A549 (cell line): ENCODE results near the gene LDLRAP1. TPM values are rescaled to one million over a fixed set of nuclear protein-coding genes. Genes with fewer than 3 reads are reported as not detected.

Experiments
- ATAC-seq, 2 experiments: fragments of 200-7000 bp in 1 of 2; fragments of >200 bp in 1 of 2; cut with Nextera tagmentation in 1 of 2; cut with Tn5 transposase in 1 of 2; 3 replicates each; pipeline versions ENCODE4 v1.8.0 to v1.9.1; 2018 to 2020; ENCODE audit warnings: mild to moderate bottlenecking in 1 of 2, moderate library complexity in 1 of 2
- CTCF ChIA-PET: fragments of 300-600 bp; sonication (Branson Sonifier 250); formaldehyde crosslinking; extraction: SDS; loops from one replicate; lab custom pipeline; 2021; ENCODE audit warnings: antibody characterized with exemption, inconsistent platforms; lab: Yijun Ruan, JAX
- POLR2A ChIA-PET: fragments of 350-600 bp; formaldehyde crosslinking; extraction: SDS; loops from one replicate; lab custom pipeline; 2021; ENCODE audit warnings: antibody characterized with exemption, inconsistent platforms; lab: Yijun Ruan, JAX
- DNase-seq, 2 experiments: peaks; one replicate each; pipeline versions ENCODE4 v3.0.0 to v3.0.0-alpha.2; 2011 to 2016; ENCODE audit warnings: low read depth in 1 of 2, low spot score in 1 of 2
- FAIRE-seq: peaks from 2 replicates; lab custom pipeline; 2011; peaks lifted over from hg19 to GRCh38; lab: Jason Lieb, UNC
- H3K27ac ChIP-seq, 2 experiments: fragments of >200 bp; sonication (Bioruptor Twin); formaldehyde crosslinking; 3 replicates each; pipeline ENCODE4 v1.5.1; 2016 to 2017
- H3K4me1 ChIP-seq: fragments of >200 bp; sonication (Bioruptor Twin); formaldehyde crosslinking; 3 replicates; pipeline ENCODE4 v1.6.1; 2016
- H3K4me2 ChIP-seq: fragments of >200 bp; sonication (Bioruptor Twin); formaldehyde crosslinking; 3 replicates; pipeline ENCODE4 v1.6.1; 2016
- H3K4me3 ChIP-seq: fragments of >200 bp; sonication (Bioruptor Twin); formaldehyde crosslinking; 3 replicates; pipeline ENCODE4 v1.5.1; 2016
- H3K9me3 ChIP-seq: fragments of >200 bp; sonication (Bioruptor Twin); formaldehyde crosslinking; 3 replicates; pipeline ENCODE4 v1.6.1; 2016
- BHLHE40 ChIP-seq: IDR thresholded peaks from 2 replicates; pipeline ENCODE4 v1.6.1; 2012; ENCODE audit warnings: low read depth, low read length, inconsistent platforms
- CBX2 ChIP-seq: fragments of 200-600 bp; sonication (generic); IDR thresholded peaks from 2 replicates; pipeline ENCODE4 v1.6.1; 2016; ENCODE audit warnings: low read depth, mild to moderate bottlenecking, borderline replicate concordance
- CTCF ChIP-seq: fragments of >200 bp; sonication (Bioruptor Twin); formaldehyde crosslinking; IDR thresholded peaks from 3 replicates; pipeline ENCODE4 v1.5.1; 2016
- ELK1 ChIP-seq: fragments of 150-350 bp; IDR thresholded peaks from 2 replicates; pipeline ENCODE4 v1.6.1; 2014; ENCODE audit warnings: low read depth, mild to moderate bottlenecking, low read length
- EP300 ChIP-seq, 2 experiments: fragments of >200 bp; sonication (Bioruptor Twin); formaldehyde crosslinking; IDR thresholded peaks; 2 replicates in 1 of 2; 3 replicates in 1 of 2; pipeline ENCODE4 v1.6.1; 2016 to 2017
- ESRRA ChIP-seq: fragments of 150-350 bp; IDR thresholded peaks from 2 replicates; pipeline ENCODE4 v1.6.1; 2014; ENCODE audit warnings: mild to moderate bottlenecking, low read length, borderline replicate concordance
- FOSB ChIP-seq: fragments of 250-450 bp; sonication (Bioruptor Pico); IDR thresholded peaks from 2 replicates; pipeline ENCODE4 v1.5.0; 2020; ENCODE audit warnings: mild to moderate bottlenecking, moderate library complexity
- FOSL2 ChIP-seq, 2 experiments: fragments of 450-650 bp in 1 of 2; fragments of >200 bp in 1 of 2; sonication (Bioruptor Twin) in 1 of 2; formaldehyde crosslinking; IDR thresholded peaks; 2 replicates each; pipeline versions ENCODE4 v1.5.0 to v1.6.1; 2016 to 2020; ENCODE audit warnings: mild to moderate bottlenecking in 1 of 2, moderate library complexity in 1 of 2
- HES2 ChIP-seq: fragments of >200 bp; sonication (Bioruptor Twin); formaldehyde crosslinking; IDR thresholded peaks from 2 replicates; pipeline ENCODE4 v1.6.1; 2016
- HEYL ChIP-seq: fragments of 250-450 bp; sonication (Bioruptor Pico); IDR thresholded peaks from 2 replicates; pipeline ENCODE4 v1.8.0; 2021; ENCODE audit warnings: mild to moderate bottlenecking, moderate library complexity
- HMGXB4 ChIP-seq: fragments of 250-450 bp; sonication (Bioruptor Pico); IDR thresholded peaks from 2 replicates; pipeline ENCODE4 v1.5.0; 2021; ENCODE audit warnings: mild to moderate bottlenecking, moderate library complexity, borderline replicate concordance
- HOXA7 ChIP-seq: fragments of 250-450 bp; sonication (Bioruptor Pico); IDR thresholded peaks from 2 replicates; pipeline ENCODE4 v1.5.0; 2020; ENCODE audit warnings: mild to moderate bottlenecking, moderate library complexity
- JUNB ChIP-seq: fragments of >200 bp; sonication (Bioruptor Twin); formaldehyde crosslinking; IDR thresholded peaks from 2 replicates; pipeline ENCODE4 v1.6.1; 2016
- MAZ ChIP-seq: fragments of 150-350 bp; IDR thresholded peaks from 2 replicates; pipeline ENCODE4 v1.6.1; 2014; ENCODE audit warnings: antibody characterized with exemption, low read depth, low read length, borderline replicate concordance
- MYC ChIP-seq: IDR thresholded peaks from 2 replicates; pipeline ENCODE4 v1.6.1; 2012; ENCODE audit warnings: mild to moderate bottlenecking, inconsistent platforms, low read length, improper control_type of control experiment, borderline replicate concordance
- NPAS2 ChIP-seq: fragments of 250-450 bp; sonication (Bioruptor Pico); IDR thresholded peaks from 2 replicates; pipeline ENCODE4 v1.8.0; 2022; ENCODE audit warnings: mild to moderate bottlenecking, moderate library complexity, borderline replicate concordance
- PBX3 ChIP-seq: IDR thresholded peaks from 2 replicates; pipeline ENCODE4 v1.6.1; 2012
- REST ChIP-seq: fragments of 200-600 bp; sonication (generic); IDR thresholded peaks from 2 replicates; pipeline ENCODE4 v1.6.1; 2016; ENCODE audit warnings: antibody characterized with exemption, mild to moderate bottlenecking, moderate library complexity
- RFX5 ChIP-seq: fragments of 450-650 bp; IDR thresholded peaks from 2 replicates; pipeline ENCODE4 v1.7.1; 2014; ENCODE audit warnings: antibody characterized with exemption, mild to moderate bottlenecking, moderate library complexity
- SMC3 ChIP-seq: fragments of >200 bp; sonication (Bioruptor Twin); formaldehyde crosslinking; IDR thresholded peaks from 3 replicates; pipeline ENCODE4 v1.6.1; 2018; ENCODE audit warnings: inconsistent platforms
- SREBF2 ChIP-seq: fragments of 450-650 bp; IDR thresholded peaks from 2 replicates; pipeline ENCODE4 v1.6.1; 2014; ENCODE audit warnings: mild to moderate bottlenecking, moderate library complexity
- TP53 ChIP-seq: fragments of 250-450 bp; sonication (Bioruptor Pico); IDR thresholded peaks from 2 replicates; pipeline ENCODE4 v1.5.0; 2021; ENCODE audit warnings: mild to moderate bottlenecking, moderate library complexity
- USF2 ChIP-seq: fragments of 450-650 bp; IDR thresholded peaks from 2 replicates; pipeline ENCODE4 v1.6.1; 2014; ENCODE audit warnings: antibody characterized with exemption
- ZNF302 ChIP-seq: fragments of 250-450 bp; sonication (Bioruptor Pico); IDR thresholded peaks from 2 replicates; pipeline ENCODE4 v1.9.0; 2021; ENCODE audit warnings: inconsistent platforms, mild to moderate bottlenecking, moderate library complexity
- WGBS: methylation state at CpG from one replicate; pipeline ENCODE4 v1.1.6; 2017; ENCODE audit errors: missing lambda C conversion rate; 5-methylcytosine and 5-hydroxymethylcytosine counted together
- polyA plus RNA-seq, 4 experiments: library from polyadenylated mRNA; depleted of rRNA in 3 of 4; stranded (reverse); fragments of >200 nt; fragmentation: RNase III in 1 of 4; extraction: RNeasy Plus Mini Kit Qiagen cat#74134 plus additional on column Dnase treatment in 1 of 4; gene quantifications; 2 replicates in 3 of 4; 3 replicates in 1 of 4; pipeline ENCODE4 v1.2.3, GENCODE V29; 2011 to 2017

LDLRAP1 gene
- polyA plus RNA-seq, 2 of the 4 experiments (the other 2 are of a cell fraction) = 7.9 to 10.1 TPM

- CTCF ChIA-PET = no interaction called here
- H3K9me3 ChIP-seq = no peaks in the 10 kb centered on the region
- POLR2A ChIA-PET = no interaction called here
- FAIRE-seq (no peak), ATAC-seq (no peak), DNase-seq (no peak)
- H3K4me2 ChIP-seq = no peak overlapping the region
- WGBS = 45% methylated on average over 5 of the region's 5 CpGs
- no peak overlapping the region for H3K4me3 ChIP-seq
- H3K27ac ChIP-seq = no peak overlapping the region
- TF ChIP-seq HEYL (CRISPR knock-in tag) = no peak
- TF ChIP-seq HMGXB4 (CRISPR knock-in tag) = no peak
- TF ChIP-seq MYC = no peak
- no peak for TF ChIP-seq MAZ
- no peak for TF ChIP-seq FOSB (CRISPR knock-in tag)
- TF ChIP-seq FOSL2 (IDR thresholded peaks at IDR 0.05) = no peak
- TF ChIP-seq FOSL2 (CRISPR knock-in tag; IDR thresholded peaks at IDR 0.05) = no peak
- TF ChIP-seq RFX5 = no peak
- TF ChIP-seq ZNF302 (CRISPR knock-in tag) = no peak
- TF ChIP-seq ELK1 = no peak
- no peak for TF ChIP-seq SREBF2
- no peak for TF ChIP-seq JUNB
- TF ChIP-seq USF2 = no peak
- TF ChIP-seq BHLHE40 = no peak
- no peak for TF ChIP-seq ESRRA
- H3K4me1 ChIP-seq = 0 out of 3 replicates have a peak, but pooled peaks cover 4% of the 10 kb centered on the region
These were observed 63.7 kb downstream of the LDLRAP1 start for GRCh38 chr1:25607123-25607522.

- no peak overlapping the region for H3K4me3 ChIP-seq
- ATAC-seq = peak; percentile 81 to 90; a peak in 5 of 6 replicates
- no peak for FAIRE-seq
- POLR2A ChIA-PET = interaction anchor here (1.2 kb wide), 1 partner anchor 361 kb away, joined by 3 read pairs; the partner anchor contains the start of gene RSRP1
- H3K4me1 ChIP-seq = 0 out of 3 replicates have a peak, but pooled peaks cover 4% of the 10 kb centered on the region
- CTCF ChIA-PET = interaction anchor here (0.7 to 3.4 kb wide), 27 partner anchors 10 to 405 kb away, joined by 3 to 30 read pairs (median 4); no protein-coding TSS in a partner anchor
- H3K9me3 ChIP-seq = no peaks in the 10 kb centered on the region
- WGBS = 13% methylated on average over 15 of the region's 15 CpGs
- peak; percentile 64 for DNase-seq
- H3K27ac ChIP-seq = no peak overlapping the region
- peak overlapping the region; percentile 83 for H3K4me2 ChIP-seq
- TF ChIP-seq PBX3 (no peak), EP300 (IDR thresholded peaks at IDR 0.05) (no peak), HES2 (no peak), HOXA7 (CRISPR knock-in tag) (no peak), USF2 (peak; percentile 57), TP53 (CRISPR knock-in tag) (no peak), NPAS2 (no peak), REST (no peak), CBX2 (no peak), SMC3 (peak; percentile 65), CTCF (peak; percentile 50)
These were observed 65.2 kb downstream of the LDLRAP1 start for GRCh38 chr1:25608488-25609178.
